GM03348 (cell line): ENCODE results near the gene TNRC6C.
"Not testable (repeated sequence)": the region's sequence is repeated elsewhere in the genome, so short reads cannot be mapped to it uniquely, and the experiment has no call there.

Source experiments
- DNase-seq: peaks from one replicate; pipeline ENCODE4 v3.0.0; 2012; ENCODE audit warnings: low spot score

Gene TNRC6C

GRCh38 chr17:77929871-77930436 is 28.5 kb upstream of the TNRC6C start:
- no peak for DNase-seq

GRCh38 chr17:77930780-77931768 is 27.4 kb upstream of the TNRC6C start:
- no peak for DNase-seq

GRCh38 chr17:77933777-77934398 is 24.6 kb upstream of the TNRC6C start:
- no peak for DNase-seq

- no peak for DNase-seq
These were observed 23.4 kb upstream of the TNRC6C start for GRCh38 chr17:77935121-77935571.

- not testable (repeated sequence) for DNase-seq
These were observed 22.8 kb upstream of the TNRC6C start for GRCh38 chr17:77935744-77936143.

- no peak for DNase-seq
These were observed 21.6 kb upstream of the TNRC6C start for GRCh38 chr17:77936881-77937280.

- DNase-seq = no peak
These were observed 17.5 kb upstream of the TNRC6C start for GRCh38 chr17:77941004-77941403.

- DNase-seq = no peak
These were observed 16.2 kb upstream of the TNRC6C start for GRCh38 chr17:77942112-77942988.

- DNase-seq = no peak
These were observed 14.5 kb upstream of the TNRC6C start for GRCh38 chr17:77943971-77944370.

- DNase-seq = no peak
These were observed 13.9 kb upstream of the TNRC6C start for GRCh38 chr17:77944390-77945222.

- no peak for DNase-seq
These were observed 11.4 kb upstream of the TNRC6C start for GRCh38 chr17:77946900-77947645.

GRCh38 chr17:77948690-77949114 is 9.8 kb upstream of the TNRC6C start:
- DNase-seq = peak; percentile 64

GRCh38 chr17:77951123-77951522 is 7.4 kb upstream of the TNRC6C start:
- no peak for DNase-seq

- no peak for DNase-seq
These were observed 6.1 kb upstream of the TNRC6C start for GRCh38 chr17:77952368-77952767.

- DNase-seq = peak; percentile 18
These were observed 1.2 kb upstream of the TNRC6C start for GRCh38 chr17:77957235-77957856.

- peak; percentile 61 for DNase-seq
These were observed 218 bp downstream of the TNRC6C start for GRCh38 chr17:77958716-77959125.

GRCh38 chr17:77959126-77959925 is 823 bp downstream of the TNRC6C start:
- peak; percentile 54 for DNase-seq

- no peak for DNase-seq
These were observed 1.5 kb downstream of the TNRC6C start for GRCh38 chr17:77959926-77960521.
